Measurements from ENCODE around the gene SMYD4.

The SMYD4 gene

DNA sequence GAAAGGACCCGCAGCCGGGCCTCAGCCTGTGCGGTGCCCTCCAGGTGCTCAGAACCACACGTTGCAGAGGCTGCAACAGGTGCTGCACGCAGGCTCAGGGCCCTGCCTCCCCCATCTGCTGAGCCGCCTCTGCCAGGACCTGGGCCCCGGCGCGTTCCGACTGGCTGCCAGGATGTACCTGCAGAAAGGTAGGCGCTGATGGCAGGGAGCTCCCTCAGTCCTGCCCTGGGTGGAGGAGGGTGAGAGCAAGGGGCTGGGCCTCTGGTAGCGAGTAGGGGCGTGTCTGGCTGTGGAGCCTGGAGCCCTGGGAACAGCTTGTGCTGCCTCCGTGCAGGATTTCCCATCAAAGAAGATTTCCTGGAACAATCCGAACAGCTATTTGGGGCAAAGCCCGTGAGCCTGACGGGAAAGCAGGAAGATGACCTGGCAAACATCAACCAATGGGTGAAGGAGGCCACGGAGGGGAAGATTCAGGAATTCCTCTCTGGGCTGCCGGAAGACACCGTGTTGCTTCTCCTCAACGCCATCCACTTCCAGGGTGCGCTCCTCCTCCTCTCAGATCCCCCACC is 82.6 kb downstream of the SMYD4 start:
- no peaks in the 10 kb centered on the region for H4K20me1 ChIP-seq (ENCODE audit: control insufficient read depth, insufficient read depth, low read depth, low read length)
- H3K9me2 ChIP-seq (replicated peaks; ENCODE audit: control insufficient read depth, low read length), result no peaks in the 10 kb centered on the region
- H3F3A ChIP-seq (ENCODE audit: control insufficient read depth, insufficient read depth), result no peaks in the 10 kb centered on the region
- H3K79me2 ChIP-seq (ENCODE audit: control insufficient read depth, low read length), result no peaks in the 10 kb centered on the region
- no peaks in the 10 kb centered on the region for H3K36me3 ChIP-seq (ENCODE audit: control insufficient read depth, low read length)
- no peaks in the 10 kb centered on the region for H3K9me3 ChIP-seq (ENCODE audit: control insufficient read depth, insufficient read depth, low read length)
- no peak overlapping the region for H3K27ac ChIP-seq (ENCODE audit: low read depth, low read length)
- TF ChIP-seq EZH2phosphoT487 (IDR thresholded peaks at IDR 0.05; ENCODE audit: borderline replicate concordance, low read length), result no peak
- TF ChIP-seq, protein P1, sequence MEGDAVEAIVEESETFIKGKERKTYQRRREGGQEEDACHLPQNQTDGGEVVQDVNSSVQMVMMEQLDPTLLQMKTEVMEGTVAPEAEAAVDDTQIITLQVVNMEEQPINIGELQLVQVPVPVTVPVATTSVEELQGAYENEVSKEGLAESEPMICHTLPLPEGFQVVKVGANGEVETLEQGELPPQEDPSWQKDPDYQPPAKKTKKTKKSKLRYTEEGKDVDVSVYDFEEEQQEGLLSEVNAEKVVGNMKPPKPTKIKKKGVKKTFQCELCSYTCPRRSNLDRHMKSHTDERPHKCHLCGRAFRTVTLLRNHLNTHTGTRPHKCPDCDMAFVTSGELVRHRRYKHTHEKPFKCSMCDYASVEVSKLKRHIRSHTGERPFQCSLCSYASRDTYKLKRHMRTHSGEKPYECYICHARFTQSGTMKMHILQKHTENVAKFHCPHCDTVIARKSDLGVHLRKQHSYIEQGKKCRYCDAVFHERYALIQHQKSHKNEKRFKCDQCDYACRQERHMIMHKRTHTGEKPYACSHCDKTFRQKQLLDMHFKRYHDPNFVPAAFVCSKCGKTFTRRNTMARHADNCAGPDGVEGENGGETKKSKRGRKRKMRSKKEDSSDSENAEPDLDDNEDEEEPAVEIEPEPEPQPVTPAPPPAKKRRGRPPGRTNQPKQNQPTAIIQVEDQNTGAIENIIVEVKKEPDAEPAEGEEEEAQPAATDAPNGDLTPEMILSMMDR (IDR thresholded peaks at IDR 0.05; ENCODE audit: low read depth, low read length, poor library complexity, severe bottlenecking), result no peak
- H3K4me1 ChIP-seq (ENCODE audit: control insufficient read depth, low read length), result peaks cover 4% of the 10 kb centered on the region
- H3K4me2 ChIP-seq (ENCODE audit: low read length), result no peak overlapping the region
- no peak overlapping the region for H3K4me3 ChIP-seq (ENCODE audit: low read length)
- no peaks in the 10 kb centered on the region for H3K27me3 ChIP-seq (ENCODE audit: control insufficient read depth, low read length)

DNA sequence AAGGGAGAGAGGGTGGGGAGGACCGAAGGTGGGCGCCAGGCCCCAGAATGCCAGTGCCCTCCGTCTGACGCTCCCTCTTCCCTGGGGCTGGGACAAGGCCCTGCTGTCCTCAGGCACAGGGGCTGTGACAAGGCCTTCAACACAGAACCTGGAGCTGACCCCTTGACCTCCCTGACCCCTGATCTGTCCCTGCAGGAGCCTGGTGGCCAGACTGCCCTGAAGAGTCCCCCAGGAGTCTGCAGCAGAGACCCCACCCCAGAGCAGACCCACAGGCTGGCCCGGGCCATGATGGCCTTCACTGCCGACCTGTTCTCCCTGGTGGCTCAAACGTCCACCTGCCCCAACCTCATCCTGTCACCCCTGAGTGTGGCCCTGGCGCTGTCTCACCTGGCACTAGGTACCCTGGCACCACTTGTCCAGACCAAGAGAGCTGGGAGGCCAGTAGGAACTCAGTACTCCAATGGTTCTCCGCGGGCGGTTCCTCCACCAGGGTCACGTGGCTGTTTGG is 84.1 kb downstream of the SMYD4 start:
- H3K79me2 ChIP-seq (ENCODE audit: control insufficient read depth, low read length), result no peaks in the 10 kb centered on the region
- H3K4me1 ChIP-seq (ENCODE audit: control insufficient read depth, low read length), result no peaks in the 10 kb centered on the region
- no peaks in the 10 kb centered on the region for H4K20me1 ChIP-seq (ENCODE audit: control insufficient read depth, insufficient read depth, low read depth, low read length)
- no peaks in the 10 kb centered on the region for H3K9me2 ChIP-seq (replicated peaks; ENCODE audit: control insufficient read depth, low read length)
- TF ChIP-seq, protein P1 (IDR thresholded peaks at IDR 0.05; ENCODE audit: low read depth, low read length, poor library complexity, severe bottlenecking), result no peak
- TF ChIP-seq EZH2phosphoT487 (IDR thresholded peaks at IDR 0.05; ENCODE audit: borderline replicate concordance, low read length), result no peak
- H3K4me2 ChIP-seq (ENCODE audit: low read length), result no peak overlapping the region
- no peak overlapping the region for H3K4me3 ChIP-seq (ENCODE audit: low read length)
- H3K9me3 ChIP-seq (ENCODE audit: control insufficient read depth, insufficient read depth, low read length), result no peaks in the 10 kb centered on the region
- no peaks in the 10 kb centered on the region for H3F3A ChIP-seq (ENCODE audit: control insufficient read depth, insufficient read depth)
- H3K27ac ChIP-seq (ENCODE audit: low read depth, low read length), result no peak overlapping the region
- no peaks in the 10 kb centered on the region for H3K27me3 ChIP-seq (ENCODE audit: control insufficient read depth, low read length)
- no peaks in the 10 kb centered on the region for H3K36me3 ChIP-seq (ENCODE audit: control insufficient read depth, low read length)

DNA sequence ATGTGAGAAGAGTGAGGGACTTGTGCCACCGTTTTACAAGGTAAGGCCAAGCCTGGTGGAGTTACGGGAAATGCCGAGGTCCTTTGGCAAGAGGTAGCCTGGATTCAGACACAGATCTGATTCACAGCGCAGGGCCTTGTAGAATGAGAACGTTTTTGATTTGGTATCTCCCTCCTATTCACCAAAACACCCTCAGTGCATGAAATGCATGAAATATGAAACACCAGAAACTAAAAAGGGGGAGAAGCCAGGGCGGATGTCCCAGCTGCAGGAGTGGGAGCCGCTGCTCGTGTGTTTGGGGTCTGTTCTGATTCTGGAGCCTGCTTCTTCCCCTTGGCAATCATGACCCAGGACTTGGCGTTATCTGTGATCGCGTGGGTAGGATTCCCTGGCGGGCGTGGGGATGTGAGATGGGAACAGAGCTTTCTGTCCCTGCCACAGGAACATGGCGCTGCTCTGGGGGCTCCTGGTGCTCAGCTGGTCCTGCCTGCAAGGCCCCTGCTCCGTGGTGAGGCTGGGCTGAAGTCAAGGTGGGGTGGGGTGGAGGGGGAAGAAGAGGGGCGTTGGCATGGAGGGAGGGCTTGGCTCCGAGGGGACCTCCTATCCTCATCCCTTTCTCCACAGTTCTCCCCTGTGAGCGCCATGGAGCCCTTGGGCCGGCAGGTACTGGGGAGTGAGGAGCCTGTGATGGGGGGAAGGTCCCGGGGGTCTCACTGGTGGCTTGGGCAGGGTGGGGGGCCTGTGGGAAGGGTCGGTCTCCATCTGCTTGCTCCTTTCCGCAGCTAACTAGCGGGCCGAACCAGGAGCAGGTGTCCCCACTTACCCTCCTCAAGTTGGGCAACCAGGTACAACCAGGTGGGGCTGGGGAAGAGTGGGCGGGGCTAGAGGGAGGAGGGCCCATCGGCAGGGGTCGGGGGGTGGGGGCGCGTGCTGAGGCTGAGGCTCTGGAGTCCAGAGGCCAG is 84.9 kb downstream of the SMYD4 start:
- Histone ChIP-seq H3F3A (ENCODE audit: control insufficient read depth, insufficient read depth) (no peaks in the 10 kb centered on the region), H3K4me3 (ENCODE audit: low read length) (no peak overlapping the region)
- no peak for TF ChIP-seq EZH2phosphoT487 (IDR thresholded peaks at IDR 0.05; ENCODE audit: borderline replicate concordance, low read length)
- TF ChIP-seq, protein P1 (IDR thresholded peaks at IDR 0.05; ENCODE audit: low read depth, low read length, poor library complexity, severe bottlenecking), result no peak

More for the DNA sequence above, 84.9 kb downstream of the SMYD4 start:
- no peak overlapping the region for H3K27ac ChIP-seq (ENCODE audit: low read depth, low read length)
- no peaks in the 10 kb centered on the region for H3K27me3 ChIP-seq (ENCODE audit: control insufficient read depth, low read length)
- H3K9me2 ChIP-seq (replicated peaks; ENCODE audit: control insufficient read depth, low read length), result no peaks in the 10 kb centered on the region
- no peaks in the 10 kb centered on the region for H3K9me3 ChIP-seq (ENCODE audit: control insufficient read depth, insufficient read depth, low read length)
- no peak overlapping the region for H3K4me2 ChIP-seq (ENCODE audit: low read length)
- no peaks in the 10 kb centered on the region for H3K36me3 ChIP-seq (ENCODE audit: control insufficient read depth, low read length)
- H3K79me2 ChIP-seq (ENCODE audit: control insufficient read depth, low read length), result no peaks in the 10 kb centered on the region
- no peaks in the 10 kb centered on the region for H4K20me1 ChIP-seq (ENCODE audit: control insufficient read depth, insufficient read depth, low read depth, low read length)
- no peaks in the 10 kb centered on the region for H3K4me1 ChIP-seq (ENCODE audit: control insufficient read depth, low read length)

All from DOHH2 (cell line).